Measurements from ENCODE around the gene CHCHD6.

GRCh38 chr3:126718561-126719445 lies 14.8 kb downstream of the CHCHD6 start:
- TF ChIP-seq EZH2 (IDR thresholded peaks at IDR 0.05; ENCODE audit: borderline replicate concordance, insufficient read depth, low read length, poor library complexity, severe bottlenecking), result no peak
- no peak for TF ChIP-seq SMC3 (conservative IDR thresholded peaks at IDR 0.05; ENCODE audit: poor library complexity)
- TF ChIP-seq POLR2AphosphoS5 (IDR thresholded peaks at IDR 0.05), result no peak
- TF ChIP-seq CTCF (IDR thresholded peaks at IDR 0.05; ENCODE audit: poor library complexity, severe bottlenecking), result no peak
- TF ChIP-seq RAD21 (conservative IDR thresholded peaks at IDR 0.05), result no peak
- TF ChIP-seq TAF1 (IDR thresholded peaks at IDR 0.05; ENCODE audit: low read depth), result no peak

Data from neural cell (in vitro differentiated cells).